H4 (cell line): ENCODE data around the gene TMEM253. TPM values are rescaled to one million over a fixed set of nuclear protein-coding genes. Genes with fewer than 3 reads are reported as not detected.

Source experiments
- DNase-seq: peaks from one replicate; pipeline ENCODE4 v3.0.0-alpha.2; 2015; ENCODE audit warnings: low spot score
- total RNA-seq: library from RNA; depleted of rRNA; stranded (reverse); fragments of >200 nt; shearing (Covaris generic); gene quantifications from 2 replicates; pipeline ENCODE4 v1.2.3, GENCODE V29; 2014

Gene TMEM253
- total RNA-seq, 1 experiment from 2014 or later, result 0.68 TPM

DNA sequence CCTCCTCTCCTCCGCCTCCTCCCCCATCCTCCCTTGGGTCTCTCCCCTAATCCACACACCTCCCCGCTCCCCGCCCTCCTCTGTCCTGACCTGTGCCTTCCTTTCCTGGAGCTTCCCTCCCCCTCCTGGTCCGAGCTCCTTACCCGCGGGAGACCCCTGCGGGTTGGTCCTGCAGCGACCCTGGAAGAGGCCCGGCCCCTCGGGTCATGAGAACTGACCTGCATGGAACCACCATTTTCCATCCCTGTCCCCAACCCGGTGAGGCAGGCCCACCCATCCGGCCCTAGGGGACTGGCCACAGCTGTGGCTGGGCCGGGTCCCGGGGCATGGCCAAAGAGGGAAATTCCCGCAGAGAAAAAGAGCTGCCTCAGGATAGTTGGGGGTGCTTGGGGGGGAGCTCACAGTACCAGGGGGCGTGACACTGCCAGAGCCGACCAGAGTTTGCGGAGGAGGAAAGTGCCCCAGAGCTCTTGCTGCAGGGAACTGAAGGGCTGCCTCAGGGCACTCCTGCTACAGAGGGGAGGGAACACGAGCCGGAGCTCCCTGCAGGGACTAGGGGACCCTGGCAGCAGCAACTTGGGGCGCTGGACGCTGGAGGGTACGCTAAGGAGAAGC is 30.1 kb upstream of the TMEM253 start:
- peak; percentile 34 for DNase-seq

GRCh38 chr14:21071225-21072030 is 29.4 kb upstream of the TMEM253 start:
- DNase-seq, result peak; percentile 90

GRCh38 chr14:21072031-21072473 is 28.8 kb upstream of the TMEM253 start:
- peak; percentile 25 for DNase-seq

GRCh38 chr14:21072781-21073339 is 28.0 kb upstream of the TMEM253 start:
- no peak for DNase-seq

GRCh38 chr14:21073921-21074320 is 26.9 kb upstream of the TMEM253 start:
- DNase-seq, result no peak

- DNase-seq, result no peak
Observed at GRCh38 chr14:21074398-21075272, 26.2 kb upstream of the TMEM253 start.

GRCh38 chr14:21075719-21076437 is 25.0 kb upstream of the TMEM253 start:
- no peak for DNase-seq

- no peak for DNase-seq
Observed at GRCh38 chr14:21077672-21078071, 23.2 kb upstream of the TMEM253 start.

- DNase-seq, result no peak
Observed at GRCh38 chr14:21078287-21078686, 22.6 kb upstream of the TMEM253 start.

DNA sequence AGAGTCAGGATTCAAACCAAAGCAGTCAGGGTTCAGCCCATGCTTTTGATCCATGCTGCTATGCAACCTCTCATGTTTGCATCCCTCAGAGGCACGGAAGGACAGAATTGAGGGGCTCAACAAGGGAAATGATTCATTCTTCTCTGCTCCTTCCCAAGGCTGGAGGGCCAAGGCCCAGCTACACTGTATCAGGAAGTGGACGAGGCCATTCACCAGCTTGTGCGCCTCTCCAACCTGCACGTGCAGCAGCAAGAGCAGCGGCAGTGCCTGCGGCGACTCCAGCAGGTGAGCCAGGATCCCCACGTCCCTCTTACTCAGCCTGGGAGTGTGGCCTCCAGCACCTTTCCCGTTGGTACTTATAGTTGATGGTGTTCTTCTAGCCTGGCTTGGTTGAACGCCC is 22.1 kb upstream of the TMEM253 start:
- no peak for DNase-seq

- DNase-seq, result no peak
Observed at GRCh38 chr14:21081521-21082142, 19.2 kb upstream of the TMEM253 start.

DNA sequence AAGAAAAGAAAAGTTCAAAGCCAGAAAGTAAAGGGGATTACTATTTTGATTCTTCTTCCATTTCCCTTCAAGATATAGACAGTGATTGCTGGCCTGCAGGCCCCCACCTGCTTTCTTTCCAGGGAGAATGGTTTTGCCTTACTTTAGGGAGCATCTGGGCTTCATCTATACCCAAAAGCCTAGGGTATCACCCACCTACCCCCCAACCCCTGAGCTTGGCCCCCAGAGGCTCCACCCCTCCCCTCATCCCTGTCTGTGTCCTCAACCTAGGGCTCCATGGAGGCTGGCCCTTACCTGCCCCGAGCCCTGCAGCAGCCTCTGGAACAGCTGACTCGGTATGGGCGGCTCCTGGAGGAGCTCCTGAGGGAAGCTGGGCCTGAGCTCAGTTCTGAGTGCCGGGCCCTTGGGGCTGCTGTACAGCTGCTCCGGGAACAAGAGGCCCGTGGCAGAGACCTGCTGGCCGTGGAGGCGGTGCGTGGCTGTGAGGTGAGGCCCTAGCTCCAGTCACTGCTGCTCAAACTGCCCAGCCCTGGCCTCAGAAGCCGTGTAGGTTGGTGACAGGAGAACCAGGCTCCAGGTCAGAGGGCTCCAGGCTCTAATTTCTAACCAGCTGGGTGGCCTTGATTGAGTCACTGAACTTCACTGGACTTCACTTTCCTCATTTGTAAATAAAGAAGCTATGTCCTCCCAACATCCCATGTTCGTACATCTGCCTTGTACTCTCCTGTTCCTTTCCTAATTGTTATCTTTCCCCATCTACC is 17.1 kb upstream of the TMEM253 start:
- no peak for DNase-seq

DNA sequence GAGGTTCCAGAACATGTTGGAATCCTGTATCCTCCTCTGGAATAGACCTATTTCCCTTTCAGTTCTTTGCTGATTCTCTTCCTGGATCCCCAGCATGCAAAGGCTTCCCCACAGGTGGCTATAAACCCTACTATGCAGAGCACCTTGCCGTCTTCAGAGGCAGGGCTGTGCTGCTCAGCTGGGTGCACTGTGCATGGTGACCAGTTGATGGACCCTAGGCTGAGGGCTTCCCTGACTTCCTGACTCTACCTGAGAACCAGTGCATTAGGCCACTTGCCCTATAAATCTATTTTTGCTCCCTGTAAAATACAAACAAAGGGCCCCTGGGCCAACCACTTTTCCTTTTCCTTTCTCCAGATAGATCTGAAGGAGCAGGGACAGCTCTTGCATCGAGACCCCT is 16.5 kb upstream of the TMEM253 start:
- no peak for DNase-seq

- no peak for DNase-seq
Observed at GRCh38 chr14:21084998-21085853, 15.6 kb upstream of the TMEM253 start.

GRCh38 chr14:21086908-21087293 is 14.0 kb upstream of the TMEM253 start:
- no peak for DNase-seq

DNA sequence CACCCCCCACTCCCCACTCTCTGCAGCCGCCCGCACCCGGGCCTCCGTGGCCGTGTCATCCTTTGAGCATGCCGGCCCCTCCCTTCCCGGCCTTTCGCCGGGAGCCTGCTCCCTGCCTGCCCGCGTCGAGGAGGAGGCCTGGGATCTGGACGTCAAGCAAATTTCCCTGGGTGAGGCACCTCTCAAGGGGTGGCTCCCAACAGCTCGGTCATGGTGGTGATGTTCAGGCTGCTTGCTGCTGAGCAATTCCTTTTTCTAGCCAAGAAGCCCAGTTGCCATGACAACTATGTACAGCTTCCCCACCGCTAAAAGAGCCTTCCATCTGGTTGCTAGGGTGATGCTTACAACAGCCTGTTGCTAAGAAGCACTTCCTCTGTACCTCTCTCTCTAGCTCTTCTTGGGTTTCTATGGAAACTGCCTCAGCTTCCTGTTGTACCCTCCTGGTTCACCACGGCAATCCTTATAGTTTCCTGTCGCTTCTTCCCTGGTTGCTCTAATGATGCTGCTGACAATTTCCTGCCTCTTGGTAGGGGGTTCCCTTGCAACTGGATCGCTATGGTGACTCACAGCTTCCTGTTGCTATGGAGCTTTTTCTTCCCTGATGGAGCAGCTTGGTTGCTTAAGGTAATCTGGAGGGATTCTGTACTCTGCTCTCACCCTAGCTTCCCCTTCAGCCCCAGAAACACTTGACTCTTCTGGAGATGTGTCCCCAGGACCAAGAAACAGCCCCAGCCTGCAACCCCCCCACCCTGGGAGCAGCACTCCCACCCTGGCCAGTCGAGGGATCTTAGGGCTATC is 13.4 kb upstream of the TMEM253 start:
- DNase-seq, result peak; percentile 47

GRCh38 chr14:21088687-21089086 is 12.2 kb upstream of the TMEM253 start:
- DNase-seq, result no peak

- DNase-seq, result no peak
Observed at GRCh38 chr14:21089271-21089670, 11.6 kb upstream of the TMEM253 start.

DNA sequence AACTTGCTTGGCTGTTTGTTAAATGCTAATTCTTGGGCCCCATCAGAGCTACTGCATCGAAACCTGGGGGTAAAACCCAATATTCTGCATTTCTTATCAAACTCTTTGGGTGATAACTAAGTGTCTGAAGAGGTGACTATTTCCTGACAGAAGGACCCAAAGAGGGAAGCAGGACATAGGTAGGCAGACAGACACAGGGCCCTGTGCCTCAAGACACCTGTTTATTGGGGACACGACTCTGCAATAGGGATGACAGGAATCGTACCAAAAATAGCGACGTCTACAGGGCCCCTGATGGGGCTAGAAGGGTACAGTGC is 11.0 kb upstream of the TMEM253 start:
- no peak for DNase-seq
